DMS 273 treated with DMSO at 0.1 percent for 48 hours (cell line): ENCODE measurements around the gene SIGLECL1.
"Not testable (repeated sequence)": the region's sequence is repeated elsewhere in the genome, so short reads cannot be mapped to it uniquely, and the experiment has no call there.

ENCODE experiments used
- DNase-seq: peaks from one replicate; lab custom pipeline; 2025; lab: John Stamatoyannopoulos, UW

The SIGLECL1 gene

DNA sequence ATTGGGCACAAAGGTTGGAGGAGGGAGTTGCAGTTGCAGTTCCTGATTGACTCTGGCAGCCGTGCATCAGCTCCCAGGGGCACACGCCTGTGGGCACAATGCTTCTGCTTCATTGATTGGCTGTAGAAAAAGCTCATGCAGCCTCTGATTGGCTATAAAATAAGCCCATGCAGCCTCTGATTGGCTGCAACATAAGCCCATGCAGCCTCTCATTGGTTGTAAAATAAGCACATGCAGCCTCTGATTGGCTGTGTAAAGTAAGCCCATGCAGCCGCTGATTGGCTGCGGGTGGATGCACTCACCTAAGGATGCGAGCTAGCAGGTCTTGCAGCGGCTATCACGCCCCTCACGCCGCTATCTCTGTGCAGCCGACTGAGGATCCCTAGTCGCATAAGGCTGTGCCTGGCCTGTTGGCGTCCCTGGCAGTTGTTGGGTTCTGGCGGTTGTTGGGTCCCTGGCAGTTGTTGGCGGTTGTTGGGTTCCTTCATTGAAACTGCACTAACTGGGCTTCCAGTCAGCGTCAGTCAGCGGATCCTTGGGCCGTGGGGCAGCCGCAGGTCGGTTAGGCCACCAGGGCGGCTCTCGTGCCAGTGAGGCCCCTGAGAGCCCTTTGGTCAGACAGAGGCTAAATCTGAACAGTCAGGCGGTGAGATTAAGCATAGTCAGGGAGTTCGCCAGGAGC is at the start of gene SIGLECL1:
Gene SIGLECL1, plus strand, starts transcription at position 295 of the 682 bp plus-strand sequence. CDS start 12,993 bp downstream, outside the sequence.
- DNase-seq = no peak

DNA sequence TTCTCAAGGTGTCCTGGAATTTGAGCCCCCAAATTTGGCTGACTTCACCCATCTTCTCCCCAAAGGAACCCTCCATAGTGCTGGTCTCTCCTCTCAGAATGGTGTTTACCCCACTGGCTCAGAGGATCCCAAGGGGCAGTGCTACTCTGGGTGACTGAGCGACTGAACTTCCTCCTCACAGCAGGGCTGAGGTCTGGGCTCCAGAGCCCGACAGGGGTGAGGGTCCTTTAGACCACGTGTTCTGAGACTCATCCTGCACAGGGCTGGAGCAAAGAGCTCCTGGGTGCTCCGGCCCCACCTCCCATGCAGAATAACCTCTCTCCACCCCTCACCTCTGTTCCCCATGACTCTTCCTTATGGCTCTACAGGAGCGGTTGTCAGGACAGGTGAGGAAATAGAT is 49.2 kb upstream of the SIGLECL1 start:
- no peak for DNase-seq

DNA sequence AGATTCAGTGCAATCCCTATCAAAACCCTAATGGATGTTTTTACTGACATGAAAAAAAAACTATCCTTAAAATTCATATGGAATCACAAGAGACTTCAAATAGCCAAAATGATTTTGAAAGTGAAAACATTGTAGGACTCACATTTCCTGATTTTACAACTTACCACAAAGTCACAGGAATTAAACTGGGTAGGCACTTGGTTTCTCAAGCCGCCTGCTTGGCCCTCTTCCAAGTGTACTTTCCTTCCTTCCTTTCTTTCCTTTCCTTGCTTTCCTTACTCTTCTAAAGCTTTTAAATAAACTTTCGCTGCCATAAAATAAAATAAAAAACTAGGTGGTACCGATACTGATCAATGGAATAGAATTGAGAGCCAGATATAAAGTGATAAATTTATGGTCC is 47.0 kb upstream of the SIGLECL1 start:
- DNase-seq = no peak

DNA sequence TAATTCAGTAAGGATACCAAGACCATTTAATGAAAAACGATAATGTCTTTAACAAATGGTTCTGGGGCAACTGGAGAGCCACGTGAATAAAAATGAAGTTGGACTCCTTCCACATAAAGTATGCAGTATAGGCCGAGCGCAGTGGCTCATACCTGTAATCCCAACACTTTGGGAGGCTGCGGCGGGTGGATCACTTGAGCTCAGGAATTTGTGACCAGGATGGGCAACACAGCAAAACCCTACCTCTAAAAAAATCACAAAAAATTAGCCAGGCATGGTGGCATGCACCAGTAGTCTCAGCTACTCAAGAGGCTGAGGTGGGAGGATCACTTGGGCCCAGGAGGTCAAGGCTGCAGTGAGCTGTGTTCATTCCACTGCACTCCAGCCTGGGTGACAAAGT is 46.6 kb upstream of the SIGLECL1 start:
- no peak for DNase-seq

DNA sequence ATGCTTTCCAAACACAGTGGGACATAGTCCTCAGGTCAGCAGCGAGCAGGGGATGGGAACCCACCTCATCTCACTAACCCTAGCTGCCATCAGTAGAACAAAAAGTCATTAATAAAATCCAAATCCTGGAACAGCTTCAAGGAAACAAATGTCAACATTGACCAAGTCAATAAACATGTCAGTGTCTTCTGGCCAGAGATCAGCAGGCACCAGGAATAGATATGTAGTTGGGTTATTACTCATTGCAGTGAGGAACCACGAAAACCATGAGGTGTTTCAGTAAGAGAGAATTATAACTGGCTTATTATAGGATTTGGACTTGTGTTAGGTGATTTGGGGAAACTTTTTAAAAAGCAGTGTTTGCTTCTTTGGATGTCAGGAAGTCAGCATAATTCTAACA is 43.1 kb upstream of the SIGLECL1 start:
- no peak for DNase-seq

DNA sequence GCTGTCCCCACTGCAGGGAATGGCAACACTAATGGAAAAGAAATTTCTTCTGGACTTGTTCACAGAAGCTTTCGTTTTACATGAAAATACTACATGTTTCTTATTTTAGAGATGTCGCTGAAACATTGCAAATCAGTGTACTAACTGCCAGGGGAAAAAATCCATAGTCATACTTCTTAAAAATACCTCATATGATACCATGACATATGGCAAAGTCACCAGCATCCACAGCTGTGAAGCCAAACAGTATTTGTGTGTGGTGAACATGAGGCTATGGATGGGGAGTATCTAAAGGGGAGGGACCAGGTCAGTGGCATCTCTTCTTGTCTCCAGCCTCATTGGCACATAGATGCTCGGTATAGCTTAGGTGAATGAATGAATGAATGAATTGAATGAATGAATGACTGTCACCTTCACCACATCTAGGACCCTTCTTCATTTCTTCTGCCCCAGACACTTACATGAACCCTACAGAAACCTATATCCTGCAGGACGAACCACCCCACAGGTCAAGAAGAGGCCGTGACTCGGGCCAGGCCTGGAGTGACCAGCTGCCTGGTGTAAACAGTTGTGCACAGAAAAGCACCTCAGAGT is 40.6 kb upstream of the SIGLECL1 start:
- no peak for DNase-seq

DNA sequence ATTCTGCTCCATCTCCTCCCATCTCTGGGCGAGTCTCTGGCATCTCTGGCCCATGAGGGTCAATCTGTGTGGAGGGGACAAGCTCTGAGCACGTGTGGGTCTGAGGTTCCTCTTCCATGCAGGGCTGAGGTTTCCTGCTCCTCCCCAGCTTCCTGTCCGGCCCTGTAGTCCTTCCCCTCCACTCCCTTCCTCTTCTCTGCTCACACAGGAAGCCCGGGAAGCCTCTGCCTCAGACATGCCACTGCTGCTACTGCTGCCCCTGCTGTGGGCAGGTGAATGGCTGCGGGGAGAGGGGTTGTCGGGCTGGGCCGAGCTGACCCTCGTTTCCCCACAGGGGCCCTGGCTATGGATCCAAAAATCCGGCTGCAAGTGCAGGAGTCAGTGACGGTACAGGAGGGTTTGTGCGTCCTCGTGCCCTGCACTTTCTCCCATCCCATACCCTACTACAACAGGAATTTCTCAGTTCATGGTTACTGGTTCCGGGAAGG is 40.0 kb upstream of the SIGLECL1 start:
- DNase-seq = not testable (repeated sequence)

DNA sequence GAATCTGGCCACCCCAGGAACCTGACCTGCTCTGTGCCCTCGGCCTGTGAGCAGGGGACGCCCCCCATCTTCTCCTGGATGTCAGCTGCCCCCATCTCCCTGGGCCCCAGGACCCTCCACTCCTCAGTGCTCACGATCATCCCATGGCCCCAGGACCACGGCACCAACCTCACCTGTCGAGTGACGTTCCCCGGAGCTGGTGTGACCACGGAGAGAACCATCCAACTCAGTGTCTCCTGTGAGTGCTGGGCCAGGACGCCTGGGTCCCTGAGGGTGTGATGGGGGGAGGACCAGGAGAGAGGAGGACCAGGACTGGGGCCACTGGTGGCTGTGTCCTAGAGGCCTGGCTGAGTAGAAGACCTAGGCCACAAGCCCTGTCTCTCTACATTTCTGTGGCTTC is 39.0 kb upstream of the SIGLECL1 start:
- no peak for DNase-seq

DNA sequence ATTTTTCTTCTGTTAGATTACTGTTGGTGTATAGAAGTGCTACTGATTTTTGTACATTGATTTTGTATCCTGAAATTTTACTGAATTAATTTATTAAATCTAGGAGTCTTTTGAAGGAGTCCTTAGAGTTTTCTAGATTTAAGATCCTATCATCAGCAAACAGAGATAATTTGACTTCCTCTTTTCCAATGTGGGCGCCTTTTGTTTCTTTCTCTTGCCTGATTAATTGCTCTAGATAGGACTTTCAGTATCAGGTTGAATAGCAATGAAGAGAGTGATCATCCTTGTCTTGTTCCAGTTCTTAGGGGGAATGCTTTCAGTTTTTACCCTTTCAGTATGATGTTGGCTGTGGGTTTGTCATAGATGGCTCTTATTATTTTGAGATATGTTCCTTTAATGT is 31.6 kb upstream of the SIGLECL1 start:
- no peak for DNase-seq

DNA sequence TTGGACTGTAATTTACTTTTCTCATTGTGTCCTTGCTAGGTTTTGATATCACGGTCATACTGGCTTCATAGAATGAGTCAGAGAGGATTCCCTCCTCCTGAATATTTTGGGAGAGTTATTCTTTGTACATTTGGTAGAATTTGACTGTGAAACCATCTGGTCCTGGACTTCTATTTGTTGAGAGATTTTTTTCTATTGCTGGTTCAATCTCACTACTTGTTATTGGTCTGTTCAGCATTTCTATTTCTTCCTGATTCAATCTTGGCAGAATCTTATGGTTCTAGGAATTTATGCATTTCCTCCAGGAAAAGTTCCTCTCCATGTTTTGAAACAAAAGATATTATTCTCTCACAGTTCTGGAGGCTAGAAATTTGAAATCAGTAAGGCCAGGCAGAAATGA is 30.9 kb upstream of the SIGLECL1 start:
- no peak for DNase-seq

DNA sequence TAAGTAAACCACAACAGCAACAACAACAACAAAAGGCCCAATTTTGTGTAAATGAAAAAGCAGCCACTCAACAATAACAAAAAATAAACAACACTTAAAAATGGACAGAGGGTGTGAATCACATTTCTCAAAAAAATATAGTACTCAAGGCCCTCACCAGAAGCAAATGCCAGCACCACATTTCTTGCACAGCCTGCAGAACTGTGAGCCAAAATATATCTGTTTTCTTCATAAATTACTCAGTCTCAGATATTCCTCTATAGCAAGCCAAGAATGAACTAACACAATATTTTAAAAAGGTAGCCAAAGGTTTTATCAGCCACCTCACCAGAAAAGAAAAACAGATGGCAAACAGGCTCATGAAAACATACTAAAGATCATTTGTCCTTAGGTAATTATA is 29.9 kb upstream of the SIGLECL1 start:
- DNase-seq = no peak

DNA sequence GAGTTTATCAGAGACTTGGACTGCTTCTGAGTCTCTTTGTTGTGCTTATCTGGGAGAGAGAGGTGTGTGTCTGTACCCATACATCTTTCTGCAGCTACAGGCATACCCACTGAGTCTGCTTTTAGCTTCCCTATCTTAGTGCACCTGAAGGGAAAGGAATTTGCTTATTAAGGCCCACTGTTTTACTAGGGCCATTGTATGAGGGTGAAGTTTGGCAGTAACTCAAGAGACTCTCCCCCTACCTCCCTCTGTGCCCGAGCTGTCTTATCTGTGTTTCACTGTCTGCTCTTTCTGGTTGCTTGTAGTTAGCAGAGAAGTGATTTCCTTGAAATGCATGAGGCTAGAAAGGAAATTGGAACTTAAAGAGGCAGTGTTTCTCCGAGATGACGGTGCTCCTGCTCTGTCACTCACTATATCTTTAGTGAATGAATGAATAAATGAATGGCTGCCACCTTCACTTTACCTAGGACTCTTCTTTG is 26.7 kb upstream of the SIGLECL1 start:
- DNase-seq = no peak

DNA sequence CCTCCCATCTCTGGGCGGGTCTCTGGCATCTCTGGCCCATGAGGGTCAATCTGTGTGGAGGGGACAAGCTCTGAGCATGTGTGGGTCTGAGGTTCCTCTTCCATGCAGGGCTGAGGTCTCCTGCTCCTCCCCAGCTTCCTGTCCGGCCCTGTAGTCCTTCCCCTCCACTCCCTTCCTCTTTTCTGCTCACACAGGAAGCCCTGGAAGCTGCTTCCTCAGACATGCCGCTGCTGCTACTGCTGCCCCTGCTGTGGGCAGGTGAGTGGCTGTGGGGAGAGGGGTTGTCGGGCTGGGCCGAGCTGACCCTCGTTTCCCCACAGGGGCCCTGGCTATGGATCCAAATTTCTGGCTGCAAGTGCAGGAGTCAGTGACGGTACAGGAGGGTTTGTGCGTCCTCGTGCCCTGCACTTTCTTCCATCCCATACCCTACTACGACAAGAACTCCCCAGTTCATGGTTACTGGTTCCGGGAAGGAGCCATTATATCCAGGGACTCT is 25.9 kb upstream of the SIGLECL1 start, which contains the start of gene CD33:
Gene CD33, plus strand, starts transcription at position 183 of the 496 bp plus-strand sequence. Its CDS starts 39 bp downstream, at position 222.
- DNase-seq = not testable (repeated sequence)

DNA sequence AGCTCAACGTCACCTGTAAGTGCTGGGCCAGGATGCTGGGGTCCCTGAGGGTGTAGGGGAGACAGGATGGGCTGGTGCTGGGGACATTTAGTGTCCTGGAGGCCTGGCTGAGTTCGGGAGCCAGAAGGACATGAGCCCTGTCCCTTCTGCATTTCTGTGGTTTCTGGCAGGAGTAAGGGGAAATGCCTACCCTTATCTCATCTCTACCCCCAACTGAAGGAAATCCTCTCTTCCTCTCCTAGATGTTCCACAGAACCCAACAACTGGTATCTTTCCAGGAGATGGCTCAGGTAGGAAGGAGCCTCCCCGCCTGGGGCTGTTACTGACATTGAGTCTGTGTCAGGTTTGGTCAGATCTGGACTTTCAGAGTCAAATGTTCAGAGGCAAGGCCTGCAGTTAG is 24.8 kb upstream of the SIGLECL1 start:
- no peak for DNase-seq

DNA sequence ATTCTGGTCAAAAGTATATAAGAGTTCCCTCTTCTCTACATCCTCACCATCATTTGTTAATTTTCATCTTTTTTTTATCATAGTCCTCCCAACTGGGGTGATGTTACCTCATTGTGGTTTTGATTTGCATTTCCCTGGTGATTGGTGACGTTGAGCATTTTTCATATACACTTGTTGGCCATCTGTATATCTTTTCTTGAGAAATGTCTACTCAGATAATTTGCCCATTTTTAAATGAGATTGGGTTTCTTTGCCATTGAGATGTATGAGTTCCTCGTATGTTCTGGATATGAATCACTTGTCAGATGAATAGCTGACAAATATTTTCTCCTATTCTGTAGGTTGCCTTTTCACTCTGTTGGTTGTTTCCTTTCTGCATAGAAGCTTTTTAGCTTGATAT is 23.6 kb upstream of the SIGLECL1 start:
- no peak for DNase-seq

DNA sequence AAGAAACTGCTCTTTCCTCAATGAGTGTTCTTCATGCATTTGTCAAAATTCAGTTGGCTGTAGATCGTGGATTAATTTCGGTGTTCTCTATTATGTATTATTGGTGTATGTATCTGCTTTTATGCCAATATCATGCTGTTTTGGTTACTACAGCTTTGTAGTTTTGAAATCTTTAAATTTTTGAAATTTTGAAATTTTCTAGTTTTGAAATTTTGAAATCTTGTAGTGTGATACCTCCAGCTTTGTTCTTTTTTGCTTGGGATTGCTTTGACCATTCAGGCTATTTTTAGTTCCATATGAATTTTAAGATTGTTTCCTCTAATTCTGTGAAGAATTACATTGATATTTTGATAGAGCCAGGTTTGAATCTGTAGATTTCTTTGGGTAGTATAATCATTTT is 22.9 kb upstream of the SIGLECL1 start:
- DNase-seq = no peak

DNA sequence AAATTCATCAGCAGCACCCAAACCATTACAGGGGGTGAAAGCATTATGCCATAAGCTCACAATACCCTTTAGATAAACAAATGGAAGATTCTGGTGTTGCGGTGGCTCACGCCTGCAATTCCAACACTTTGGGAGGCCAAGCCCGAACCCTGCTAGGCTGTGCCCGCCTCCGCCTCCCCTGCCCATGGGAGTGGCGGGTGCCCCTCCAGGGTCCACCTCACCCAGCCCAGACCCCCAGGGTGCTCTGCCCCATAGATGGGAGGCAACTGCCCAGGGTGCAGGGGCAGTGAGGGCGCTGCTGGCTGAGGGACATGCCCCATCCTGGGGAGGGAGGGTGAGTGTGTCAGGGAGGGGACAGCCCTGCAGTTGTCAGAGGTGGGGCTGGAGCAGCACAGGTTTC is 10.0 kb upstream of the SIGLECL1 start:
- no peak for DNase-seq

DNA sequence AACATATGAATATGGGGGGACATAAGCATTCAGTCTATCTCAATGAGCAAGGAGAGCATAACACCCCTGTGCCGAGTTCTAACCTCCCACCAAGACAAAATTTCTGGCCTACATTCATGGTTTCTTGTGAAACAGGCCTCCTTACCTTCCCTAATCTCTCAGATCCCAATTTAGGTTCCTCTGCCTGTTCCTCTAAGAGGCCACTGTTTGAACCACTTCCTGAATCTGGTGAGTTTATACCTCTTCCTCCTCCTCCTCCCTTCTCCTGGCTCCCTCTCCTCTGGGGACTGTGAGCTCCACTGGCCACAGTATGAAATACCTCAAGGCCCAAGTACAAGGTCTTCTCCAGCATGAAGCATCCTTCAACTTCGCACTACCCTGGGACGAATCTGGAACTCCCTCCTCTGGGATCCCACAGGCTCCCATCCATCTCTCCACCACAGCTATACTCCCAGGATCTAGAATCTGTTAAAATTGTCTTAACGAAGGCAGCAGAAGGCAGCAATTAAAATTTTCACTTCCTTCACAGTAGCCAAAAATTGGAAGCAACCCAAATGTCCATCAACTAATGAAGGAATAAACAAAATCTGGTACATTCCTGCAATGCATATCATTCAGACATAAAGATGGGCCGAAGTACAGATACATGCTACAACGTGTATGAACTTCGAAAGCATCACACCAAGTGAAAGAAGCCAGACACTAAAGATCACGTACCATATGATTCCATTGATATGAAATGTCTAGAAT is 7.8 kb upstream of the SIGLECL1 start:
- DNase-seq = no peak

DNA sequence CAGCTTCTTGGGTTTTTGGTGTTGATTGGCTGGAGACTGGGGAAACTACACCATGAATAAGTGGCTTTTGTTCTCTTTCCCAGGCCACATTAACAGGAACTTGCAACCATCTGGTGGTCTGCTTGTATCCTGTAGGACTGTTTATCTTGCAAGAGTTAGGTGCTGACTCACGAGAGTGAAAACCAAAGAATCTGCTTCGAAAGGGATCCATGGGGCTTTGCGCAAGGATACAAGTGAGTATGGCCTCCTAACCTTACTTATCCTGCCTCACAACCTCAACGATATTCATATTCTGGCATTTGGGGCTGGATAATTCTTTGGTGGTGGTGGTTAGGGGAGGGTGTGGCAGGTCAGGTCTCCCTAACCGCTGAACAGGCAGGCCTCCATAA is 4.7 kb upstream of the SIGLECL1 start:
- DNase-seq = no peak

DNA sequence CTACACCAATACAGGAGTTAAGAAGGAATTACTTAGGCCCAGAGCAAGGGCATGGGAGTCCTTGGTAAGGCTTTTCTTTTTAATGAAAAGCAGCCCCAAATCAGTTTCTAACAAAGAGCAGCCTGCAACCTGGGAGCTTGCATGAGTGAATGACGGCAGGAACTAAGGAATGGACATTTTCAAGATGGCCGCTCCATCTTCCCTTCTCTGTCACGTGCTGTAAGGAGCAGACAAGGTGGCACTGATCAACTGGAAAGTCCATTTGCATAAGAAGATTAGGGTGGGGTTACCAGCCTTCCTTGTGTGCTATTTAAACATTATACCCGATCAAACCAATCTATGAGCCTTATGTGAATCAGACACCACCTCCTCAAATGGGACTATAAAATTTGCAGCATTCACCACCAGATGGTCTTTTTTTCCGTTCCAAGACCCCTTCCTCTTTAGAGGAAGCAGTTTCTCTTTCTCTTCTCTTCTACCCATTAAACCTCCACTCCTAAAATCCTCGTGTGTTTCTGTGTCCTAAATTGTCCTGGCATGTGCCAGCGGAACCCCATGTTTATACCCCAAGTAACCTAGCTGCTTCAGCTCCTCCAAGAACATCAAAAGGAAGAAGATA is 2.8 kb upstream of the SIGLECL1 start:
- DNase-seq = no peak

DNA sequence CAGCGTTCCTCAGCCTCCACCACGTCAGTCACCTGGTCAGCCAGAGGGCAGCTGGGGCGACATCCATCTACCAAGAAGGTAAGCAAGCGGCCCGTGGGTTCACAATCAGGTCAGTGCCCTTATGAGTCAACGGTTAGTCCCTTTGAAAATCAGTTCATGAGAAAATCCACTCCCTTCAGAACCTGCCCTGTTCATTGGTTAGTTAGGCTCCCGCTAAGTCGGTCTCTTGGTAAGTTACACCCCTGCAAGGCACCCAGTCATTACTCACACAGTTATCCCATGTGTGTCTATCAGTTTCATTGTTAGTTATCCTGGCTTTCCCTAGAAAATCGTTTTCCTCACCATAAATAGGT is 564 bp downstream of the SIGLECL1 start:
- DNase-seq = no peak

DNA sequence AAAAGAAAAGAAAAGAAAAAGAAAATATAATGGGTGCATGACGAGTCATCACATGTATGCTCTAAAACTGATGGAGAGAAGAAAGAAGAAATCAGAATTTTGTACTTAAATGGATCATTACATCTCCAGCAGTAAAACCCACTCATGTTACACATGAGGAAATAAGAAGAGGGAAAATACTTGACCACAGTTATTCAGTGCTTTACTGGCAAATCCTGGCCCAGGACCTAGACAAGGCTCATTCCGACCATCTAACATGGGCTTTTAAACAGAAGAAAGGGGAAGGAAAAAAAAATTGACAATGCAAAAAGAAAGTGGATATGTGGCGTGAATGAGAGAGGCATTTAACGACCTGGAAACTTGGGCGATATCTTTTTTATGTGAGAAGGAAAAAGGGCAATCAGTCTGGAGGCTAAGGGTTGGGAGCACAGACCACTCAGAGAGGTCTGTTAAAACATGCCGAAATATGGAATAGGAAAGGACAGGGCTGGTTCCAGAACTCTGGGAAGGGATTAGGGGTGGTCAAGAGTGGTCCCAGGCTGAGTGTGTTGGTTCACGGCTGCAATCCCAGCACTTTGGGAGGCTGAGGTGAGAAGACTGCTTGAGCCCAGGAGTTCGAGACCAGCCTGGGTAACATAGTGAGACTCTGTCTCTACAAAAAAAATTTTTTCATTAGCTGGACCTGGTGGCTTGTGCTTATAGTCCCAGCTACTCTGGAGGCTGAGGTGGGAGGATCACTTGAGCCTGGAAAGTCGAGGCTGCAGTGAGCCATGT is 1.6 kb downstream of the SIGLECL1 start:
- DNase-seq = no peak
